LNCAP (cell line): Measurements from ENCODE around the gene C10orf105.

Source experiments
- CTCF ChIP-seq: fragments of 450-650 bp; IDR thresholded peaks from 2 replicates; pipeline ENCODE4 v1.5.1; 2017; ENCODE audit warnings: mild to moderate bottlenecking

The C10orf105 gene

DNA sequence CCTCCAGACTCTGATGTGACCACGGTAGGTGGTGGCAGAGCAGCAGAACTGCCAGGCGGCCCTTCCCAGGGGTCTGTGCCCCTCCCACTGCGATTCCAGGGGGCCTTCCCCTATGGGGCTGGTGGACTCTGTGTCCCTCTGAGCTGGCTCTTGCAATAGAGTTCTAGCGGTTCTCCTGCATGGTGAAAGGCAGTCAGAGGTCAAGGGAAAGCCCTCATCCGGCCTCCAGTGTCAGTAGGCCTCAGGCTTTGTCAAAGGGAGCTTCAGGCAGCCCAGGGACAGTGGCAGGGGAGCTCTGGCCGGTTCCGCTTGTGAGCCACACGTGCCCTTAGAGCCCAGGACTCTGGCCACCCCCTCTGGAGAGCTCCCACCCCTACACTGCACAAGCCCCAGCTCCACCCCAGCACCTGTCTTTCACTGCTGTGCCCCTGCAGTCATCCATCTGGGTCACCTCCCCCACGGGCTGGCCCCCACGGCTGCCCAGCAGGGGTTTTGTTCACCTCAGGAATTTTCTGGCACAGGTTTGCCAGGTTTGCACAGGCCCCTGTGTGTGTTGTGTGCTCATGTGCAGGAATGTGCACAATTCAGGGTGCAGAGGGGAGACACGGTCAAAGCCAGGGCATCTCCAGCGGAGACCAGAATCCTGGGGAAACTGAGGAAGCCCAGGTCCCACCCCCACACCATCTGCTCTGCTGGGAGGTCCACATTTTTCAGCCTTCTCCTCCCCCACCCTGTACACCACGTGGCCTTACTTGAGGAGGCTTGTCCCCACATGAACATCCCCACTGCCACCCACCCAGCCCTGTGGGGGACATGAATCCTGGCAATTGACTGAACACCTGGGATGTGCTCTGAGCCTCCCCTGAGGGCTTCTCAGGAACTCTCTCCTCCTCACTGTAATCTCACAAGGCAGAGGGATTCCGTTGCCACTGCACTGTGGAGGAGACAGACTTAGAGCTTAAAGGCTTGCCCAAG, 23.8 kb downstream of the C10orf105 start:
- no peak for TF ChIP-seq CTCF

DNA sequence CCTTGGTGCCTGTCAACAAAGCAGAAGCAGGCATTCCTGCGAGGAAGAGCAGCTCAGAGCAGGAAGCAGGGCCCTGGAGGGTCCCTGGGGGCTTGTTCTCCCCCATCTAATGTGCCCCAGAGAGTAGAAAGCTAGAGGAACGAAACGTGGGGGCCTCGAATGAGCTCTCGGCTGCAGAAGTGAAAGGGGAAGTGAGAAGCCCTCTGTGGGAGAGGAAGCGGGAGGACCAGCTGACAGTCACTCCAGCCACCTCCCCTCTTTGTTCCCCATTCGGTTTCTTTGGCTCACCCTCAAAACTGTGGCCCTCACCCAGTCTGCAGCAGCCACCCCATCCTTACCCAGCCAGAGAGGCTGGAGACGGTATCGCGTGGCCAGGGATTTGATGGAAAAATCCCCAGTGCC, 25.0 kb downstream of the C10orf105 start:
- no peak for TF ChIP-seq CTCF

GRCh38 chr10:71694039-71694501, 25.5 kb downstream of the C10orf105 start:
- TF ChIP-seq CTCF: no peak

GRCh38 chr10:71693377-71693776, 26.2 kb downstream of the C10orf105 start:
- no peak for TF ChIP-seq CTCF

GRCh38 chr10:71692598-71693306, 26.8 kb downstream of the C10orf105 start:
- no peak for TF ChIP-seq CTCF

- no peak for TF ChIP-seq CTCF
Observed at GRCh38 chr10:71691405-71691804, 28.2 kb downstream of the C10orf105 start.

DNA sequence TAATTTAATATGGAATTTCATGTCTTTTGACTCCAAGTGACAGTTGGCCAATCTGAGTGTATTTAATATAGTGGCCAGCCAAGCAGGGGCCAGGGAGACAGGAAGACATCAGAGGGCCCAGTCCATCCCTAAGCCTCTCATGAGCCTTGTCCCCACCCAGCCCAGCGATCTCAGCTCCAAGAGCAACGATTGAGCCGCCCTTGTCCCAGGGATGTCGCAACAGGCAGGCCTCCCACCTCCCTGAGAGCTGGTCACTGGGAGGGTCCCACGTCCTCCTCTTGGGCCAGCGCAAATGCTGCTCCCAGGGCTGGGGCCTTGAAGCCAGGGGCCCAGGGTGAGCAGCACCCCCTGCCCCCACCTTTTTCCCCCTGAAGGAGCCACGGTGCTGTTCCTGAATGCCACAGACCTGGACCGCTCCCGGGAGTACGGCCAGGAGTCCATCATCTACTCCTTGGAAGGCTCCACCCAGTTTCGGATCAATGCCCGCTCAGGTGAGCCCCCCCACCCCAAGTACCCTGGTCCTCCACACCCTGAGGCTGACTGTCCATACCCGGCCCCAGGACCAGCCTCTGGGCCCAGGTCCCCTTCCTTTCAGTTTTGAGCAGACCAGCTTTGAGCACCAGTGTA, 29.4 kb downstream of the C10orf105 start:
- TF ChIP-seq CTCF: no peak
